ENCODE measurements around the gene C1RL.

DNA sequence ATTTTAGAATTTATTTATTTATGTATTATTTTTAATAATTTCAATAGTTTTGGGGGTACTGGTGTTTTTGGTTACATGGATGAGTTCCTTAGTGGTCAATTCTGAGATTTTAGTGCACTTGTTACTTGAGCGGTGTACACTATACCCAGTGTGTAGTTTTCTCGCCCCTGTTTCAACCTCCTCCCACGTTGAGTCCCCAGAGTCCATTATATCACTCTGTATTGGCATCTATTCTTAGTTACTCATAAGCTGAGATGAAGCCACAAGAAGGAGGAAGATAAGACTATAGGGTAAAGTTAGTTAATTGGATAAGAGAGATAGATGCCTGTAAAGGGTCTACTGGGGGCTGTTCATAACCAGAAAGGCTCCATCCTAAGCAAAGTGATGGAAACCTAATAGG is 44.5 kb downstream of the C1RL start:
- TF ChIP-seq, protein P1, sequence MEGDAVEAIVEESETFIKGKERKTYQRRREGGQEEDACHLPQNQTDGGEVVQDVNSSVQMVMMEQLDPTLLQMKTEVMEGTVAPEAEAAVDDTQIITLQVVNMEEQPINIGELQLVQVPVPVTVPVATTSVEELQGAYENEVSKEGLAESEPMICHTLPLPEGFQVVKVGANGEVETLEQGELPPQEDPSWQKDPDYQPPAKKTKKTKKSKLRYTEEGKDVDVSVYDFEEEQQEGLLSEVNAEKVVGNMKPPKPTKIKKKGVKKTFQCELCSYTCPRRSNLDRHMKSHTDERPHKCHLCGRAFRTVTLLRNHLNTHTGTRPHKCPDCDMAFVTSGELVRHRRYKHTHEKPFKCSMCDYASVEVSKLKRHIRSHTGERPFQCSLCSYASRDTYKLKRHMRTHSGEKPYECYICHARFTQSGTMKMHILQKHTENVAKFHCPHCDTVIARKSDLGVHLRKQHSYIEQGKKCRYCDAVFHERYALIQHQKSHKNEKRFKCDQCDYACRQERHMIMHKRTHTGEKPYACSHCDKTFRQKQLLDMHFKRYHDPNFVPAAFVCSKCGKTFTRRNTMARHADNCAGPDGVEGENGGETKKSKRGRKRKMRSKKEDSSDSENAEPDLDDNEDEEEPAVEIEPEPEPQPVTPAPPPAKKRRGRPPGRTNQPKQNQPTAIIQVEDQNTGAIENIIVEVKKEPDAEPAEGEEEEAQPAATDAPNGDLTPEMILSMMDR (IDR thresholded peaks at IDR 0.05) = no peak
- TF ChIP-seq EP300 (IDR thresholded peaks at IDR 0.05) = no peak

Measured in stomach (tissue), 4 donors.